Testis (tissue), 2 donors: ENCODE results near the gene DISC1.

Experiments used
- POLR2A ChIP-seq: fragments of 450-650 bp; IDR thresholded peaks from one replicate; pipeline ENCODE4 v1.6.1; 2017; ENCODE audit warnings: antibody characterized with exemption, mild to moderate bottlenecking, moderate library complexity
- TF ChIP-seq, protein P1 (sequence below), 3 experiments: fragments of 450-650 bp in 2 of 3; fragments of 200-600 bp in 1 of 3; sonication (generic) in 1 of 3; IDR thresholded peaks; one replicate each; pipeline ENCODE4 v1.5.1; 2016 to 2019; ENCODE audit warnings: antibody characterized with exemption in 3 of 3, mild to moderate bottlenecking in 2 of 3, moderate library complexity in 1 of 3

DNA sequence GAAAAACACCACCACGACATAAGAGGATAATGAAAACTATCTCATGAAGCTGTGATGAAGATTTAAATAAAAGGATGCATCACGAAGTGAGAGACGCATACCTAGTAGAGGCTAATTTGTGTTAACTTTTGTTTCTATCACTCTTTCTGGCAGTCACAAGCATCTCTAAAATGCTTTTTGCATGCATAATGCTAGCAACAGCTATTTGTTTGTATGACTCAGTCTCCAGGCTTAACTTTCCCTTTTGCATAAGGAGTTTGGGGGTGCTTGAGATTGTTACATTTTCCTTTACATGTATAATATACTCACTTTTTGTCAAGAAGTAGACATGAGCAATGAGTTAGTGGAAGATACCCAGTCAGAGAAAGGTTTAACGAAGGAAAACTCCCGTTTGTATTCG is 385.4 kb downstream of the DISC1 start:
- TF ChIP-seq, protein P1, sequence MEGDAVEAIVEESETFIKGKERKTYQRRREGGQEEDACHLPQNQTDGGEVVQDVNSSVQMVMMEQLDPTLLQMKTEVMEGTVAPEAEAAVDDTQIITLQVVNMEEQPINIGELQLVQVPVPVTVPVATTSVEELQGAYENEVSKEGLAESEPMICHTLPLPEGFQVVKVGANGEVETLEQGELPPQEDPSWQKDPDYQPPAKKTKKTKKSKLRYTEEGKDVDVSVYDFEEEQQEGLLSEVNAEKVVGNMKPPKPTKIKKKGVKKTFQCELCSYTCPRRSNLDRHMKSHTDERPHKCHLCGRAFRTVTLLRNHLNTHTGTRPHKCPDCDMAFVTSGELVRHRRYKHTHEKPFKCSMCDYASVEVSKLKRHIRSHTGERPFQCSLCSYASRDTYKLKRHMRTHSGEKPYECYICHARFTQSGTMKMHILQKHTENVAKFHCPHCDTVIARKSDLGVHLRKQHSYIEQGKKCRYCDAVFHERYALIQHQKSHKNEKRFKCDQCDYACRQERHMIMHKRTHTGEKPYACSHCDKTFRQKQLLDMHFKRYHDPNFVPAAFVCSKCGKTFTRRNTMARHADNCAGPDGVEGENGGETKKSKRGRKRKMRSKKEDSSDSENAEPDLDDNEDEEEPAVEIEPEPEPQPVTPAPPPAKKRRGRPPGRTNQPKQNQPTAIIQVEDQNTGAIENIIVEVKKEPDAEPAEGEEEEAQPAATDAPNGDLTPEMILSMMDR (IDR thresholded peaks at IDR 0.05), result no peak
- no peak for TF ChIP-seq POLR2A
